MCF 10A (cell line): ENCODE measurements around the gene NCOR1. TPM values are rescaled to one million over a fixed set of nuclear protein-coding genes. Genes with fewer than 3 reads are reported as not detected.
A peak's percentile ranks its signal among the peaks of the same experiment; 100 is the strongest.

Experiments
- BruUV-seq: library from RNA; stranded (reverse); fragments of 400-500 nt; replicated peaks from 2 replicates; lab custom pipeline; 2021; lab: Mats Ljungman, UMichigan
- CTCF ChIA-PET: fragments of 300-600 bp; sonication (Branson Sonifier 250); formaldehyde crosslinking; extraction: SDS; loops from one replicate; lab custom pipeline; 2021; ENCODE audit warnings: antibody characterized with exemption, inconsistent platforms; lab: Yijun Ruan, JAX
- POLR2A ChIA-PET: fragments of 300-600, 350-650 bp; sonication (Branson Sonifier 250); formaldehyde crosslinking; extraction: SDS; loops from one replicate; lab custom pipeline; 2020; ENCODE audit warnings: antibody characterized with exemption, inconsistent platforms; lab: Yijun Ruan, JAX
- DNase-seq: peaks from one replicate; pipeline ENCODE4 v3.0.0-alpha.2; 2018; ENCODE audit not compliant: unreplicated experiment
- H3K27ac Mint-ChIP-seq: one replicate; pipeline ENCODE4 v1.8.0; 2022; ENCODE audit warnings: mild to moderate bottlenecking, low read depth, mixed read lengths; ENCODE audit not compliant: unreplicated experiment
- H3K27me3 Mint-ChIP-seq: one replicate; pipeline ENCODE4 v1.8.0; 2022; ENCODE audit warnings: mixed read lengths; ENCODE audit not compliant: insufficient read depth, unreplicated experiment
- H3K36me3 Mint-ChIP-seq: one replicate; pipeline ENCODE4 v1.8.0; 2022; ENCODE audit warnings: mild to moderate bottlenecking, moderate library complexity, mixed read lengths; ENCODE audit not compliant: insufficient read depth, unreplicated experiment
- H3K4me1 Mint-ChIP-seq: one replicate; pipeline ENCODE4 v1.8.0; 2022; ENCODE audit warnings: mixed read lengths; ENCODE audit not compliant: insufficient read depth, unreplicated experiment
- H3K4me3 Mint-ChIP-seq: one replicate; pipeline ENCODE4 v1.8.0; 2022; ENCODE audit warnings: mild to moderate bottlenecking, moderate library complexity, mixed read lengths; ENCODE audit not compliant: unreplicated experiment
- H3K9me3 Mint-ChIP-seq: one replicate; pipeline ENCODE4 v1.8.0; 2022; ENCODE audit warnings: mixed read lengths; ENCODE audit not compliant: unreplicated experiment
- CTCF ChIP-seq: fragments of 200-600 bp; IDR thresholded peaks from one replicate; pipeline ENCODE4 v1.8.0; 2022; ENCODE audit warnings: antibody characterized with exemption, mild to moderate bottlenecking; ENCODE audit not compliant: unreplicated experiment
- intact Hi-C: fragments of 100-400 bp; cut with micrococcal nuclease; formaldehyde crosslinking; loops from 2 replicates; pipeline ENCODE4 v1.14.1; 2022
- total RNA-seq: library from RNA; stranded (reverse); gene quantifications from 2 replicates; pipeline ENCODE4 v1.2.3, GENCODE V29; 2022

Gene NCOR1
- total RNA-seq, 1 experiment from 2014 or later = 138 TPM

- Mint-ChIP-seq H3K4me1 (peaks cover 16% of the 10 kb centered on the region), H3K9me3 (no peaks in the 10 kb centered on the region), H3K27me3 (no peaks in the 10 kb centered on the region), H3K27ac (peak overlapping the region; percentile 79), H3K36me3 (peaks cover 48% of the 10 kb centered on the region), H3K4me3 (no peak overlapping the region)
- DNase-seq = peak; percentile 9
- intact Hi-C loops = no loop called here
- no TSS peak for BruUV-seq
- CTCF ChIA-PET = interaction anchor here (0.6 to 0.7 kb wide), 2 partner anchors 40 to 77 kb away, joined by 3 to 4 read pairs; no protein-coding TSS in a partner anchor
- no peak for TF ChIP-seq CTCF
- POLR2A ChIA-PET = interaction anchor here (0.7 to 5.4 kb wide), 5 partner anchors 7 to 59 kb away, joined by 3 to 50 read pairs (median 5); partner anchors contain the start of genes NCOR1 and PIGL
Observed at GRCh38 chr17:16191604-16192003, 23.7 kb downstream of the NCOR1 start.

GRCh38 chr17:16190703-16191360, 24.5 kb downstream of the NCOR1 start:
- H3K36me3 Mint-ChIP-seq = peaks cover 51% of the 10 kb centered on the region
- no peaks in the 10 kb centered on the region for H3K27me3 Mint-ChIP-seq
- no peaks in the 10 kb centered on the region for H3K9me3 Mint-ChIP-seq
- peak overlapping the region; percentile 79 for H3K27ac Mint-ChIP-seq
- no peak for TF ChIP-seq CTCF
- ChIA-PET CTCF (interaction anchor here (0.5 to 0.7 kb wide), 3 partner anchors 28 to 77 kb away, joined by 3 to 5 read pairs (median 4); no protein-coding TSS in a partner anchor), POLR2A (interaction anchor here (0.7 to 5.4 kb wide), 6 partner anchors 8 to 58 kb away, joined by 3 to 50 read pairs (median 5); partner anchors contain the start of genes NCOR1 and PIGL)
- intact Hi-C loops = no loop called here
- BruUV-seq = no TSS peak
- no peak overlapping the region for H3K4me3 Mint-ChIP-seq
- peaks cover 16% of the 10 kb centered on the region for H3K4me1 Mint-ChIP-seq
- no peak for DNase-seq

- POLR2A ChIA-PET = interaction anchor here (0.6 to 5.4 kb wide), 8 partner anchors 11 to 497 kb away, joined by 3 to 50 read pairs (median 4); partner anchors contain the start of genes NCOR1 and PIGL
- Mint-ChIP-seq H3K4me3 (no peak overlapping the region), H3K36me3 (peaks cover 56% of the 10 kb centered on the region), H3K27me3 (no peaks in the 10 kb centered on the region), H3K9me3 (no peaks in the 10 kb centered on the region), H3K4me1 (peaks cover 16% of the 10 kb centered on the region), H3K27ac (peak overlapping the region; percentile 79)
- intact Hi-C loops = no loop called here
- TF ChIP-seq CTCF = no peak
- CTCF ChIA-PET = interaction anchor here (0.7 to 1.0 kb wide), 3 partner anchors 24 to 189 kb away, joined by 3 to 4 read pairs (median 3); no protein-coding TSS in a partner anchor
- DNase-seq = peak; percentile 8
- no TSS peak for BruUV-seq
Observed at GRCh38 chr17:16189791-16190348, 25.5 kb downstream of the NCOR1 start.

GRCh38 chr17:16187642-16188041, 27.7 kb downstream of the NCOR1 start:
- H3K27me3 Mint-ChIP-seq = no peaks in the 10 kb centered on the region
- H3K36me3 Mint-ChIP-seq = peaks cover 49% of the 10 kb centered on the region
- H3K4me1 Mint-ChIP-seq = peaks cover 16% of the 10 kb centered on the region
- no peaks in the 10 kb centered on the region for H3K9me3 Mint-ChIP-seq
- BruUV-seq = no TSS peak
- ChIA-PET POLR2A (interaction anchor here (5.4 kb wide), 1 partner anchor 26 kb away, joined by 50 read pairs; the partner anchor contains the start of gene NCOR1), CTCF (interaction anchor here (0.6 kb wide), 1 partner anchor 43 kb away, joined by 4 read pairs; no protein-coding TSS in a partner anchor)
- intact Hi-C loops = no loop called here
- no peak for TF ChIP-seq CTCF
- DNase-seq = no peak
- H3K27ac Mint-ChIP-seq = no peak overlapping the region
- no peak overlapping the region for H3K4me3 Mint-ChIP-seq
